GM19043 (cell line): ENCODE results near the gene PHKA2.

Experiments
- ATAC-seq: cut with Tn5 transposase; IDR thresholded peaks from one replicate; pipeline ENCODE4 v1.9.1; 2021; ENCODE audit warnings: low read depth; ENCODE audit not compliant: unreplicated experiment

The PHKA2 gene

DNA sequence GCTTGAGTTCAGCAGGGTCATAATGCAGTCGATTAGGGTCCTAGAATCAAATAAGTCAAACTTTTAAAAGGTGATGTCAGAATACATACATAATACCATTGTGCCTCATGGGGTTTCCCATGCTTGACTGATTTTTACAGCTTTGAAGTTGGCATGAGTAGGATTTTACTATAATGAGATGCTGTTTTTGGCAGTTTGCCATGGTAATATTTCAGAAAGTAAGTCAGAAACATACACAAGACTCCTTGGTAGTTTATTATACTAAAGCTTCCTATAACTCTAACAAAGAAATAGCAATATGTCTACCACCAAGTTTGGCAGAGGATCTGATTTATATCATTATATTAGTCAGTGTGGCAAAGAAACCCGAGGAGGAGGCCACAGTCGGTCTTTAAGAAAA is 45.2 kb downstream of the PHKA2 start:
- no peak for ATAC-seq

DNA sequence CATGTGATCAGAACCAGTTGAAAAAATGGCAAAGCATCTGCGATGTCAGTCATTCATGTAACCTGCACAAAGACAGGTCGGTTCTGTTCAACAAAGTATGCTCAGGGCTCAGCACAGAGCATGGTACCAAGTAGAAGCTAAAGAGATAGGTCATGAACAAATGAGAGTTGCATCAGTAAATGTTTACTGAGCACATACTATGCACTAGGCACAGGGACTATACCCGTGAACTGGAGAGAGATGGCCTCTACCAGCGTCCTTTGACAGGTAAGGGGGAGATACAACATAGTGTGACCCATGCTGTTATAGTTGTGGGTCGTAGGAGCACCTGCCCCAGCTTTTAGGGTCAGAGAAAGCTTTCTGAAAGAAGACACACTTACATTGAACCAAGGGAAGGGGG is 46.7 kb downstream of the PHKA2 start:
- ATAC-seq = no peak

DNA sequence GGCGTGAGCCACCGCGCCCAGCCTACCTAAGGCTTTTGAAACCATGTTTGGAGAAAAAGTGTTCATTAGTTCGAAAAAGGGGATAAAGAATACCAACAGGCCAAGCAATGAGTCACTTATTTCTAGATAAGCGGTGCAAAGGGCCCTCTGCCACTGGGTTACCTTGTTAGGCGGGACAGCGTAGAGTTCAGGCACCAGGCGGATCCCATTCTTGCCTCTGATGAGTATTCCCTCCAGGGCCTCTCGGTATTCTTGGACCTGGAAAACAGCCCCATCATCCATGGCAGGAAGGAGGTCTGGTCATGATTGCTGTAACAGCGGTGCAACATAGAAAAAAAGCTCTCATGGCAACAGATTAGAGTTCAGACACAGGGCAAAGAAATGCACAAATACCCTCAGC is 48.0 kb downstream of the PHKA2 start:
- ATAC-seq = no peak

DNA sequence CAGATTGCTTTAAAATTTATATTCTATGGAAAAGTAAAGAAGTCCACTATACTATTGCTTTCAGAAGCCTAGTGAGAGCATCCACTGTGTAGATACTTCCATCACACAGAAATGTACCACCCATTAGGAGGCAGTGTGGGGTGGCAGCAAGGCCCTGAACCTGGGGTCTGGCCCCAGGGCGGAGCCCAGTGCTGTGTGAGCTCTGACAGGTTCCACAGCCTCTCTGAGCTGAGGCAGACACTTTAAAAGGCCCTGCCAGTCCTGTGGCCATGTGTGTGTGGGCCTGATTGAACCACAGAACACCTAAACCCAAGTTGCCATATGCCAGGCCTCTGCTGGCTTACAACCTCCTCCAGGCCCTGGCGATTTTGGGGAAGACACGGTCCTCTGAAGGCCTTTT is 49.2 kb downstream of the PHKA2 start:
- no peak for ATAC-seq

DNA sequence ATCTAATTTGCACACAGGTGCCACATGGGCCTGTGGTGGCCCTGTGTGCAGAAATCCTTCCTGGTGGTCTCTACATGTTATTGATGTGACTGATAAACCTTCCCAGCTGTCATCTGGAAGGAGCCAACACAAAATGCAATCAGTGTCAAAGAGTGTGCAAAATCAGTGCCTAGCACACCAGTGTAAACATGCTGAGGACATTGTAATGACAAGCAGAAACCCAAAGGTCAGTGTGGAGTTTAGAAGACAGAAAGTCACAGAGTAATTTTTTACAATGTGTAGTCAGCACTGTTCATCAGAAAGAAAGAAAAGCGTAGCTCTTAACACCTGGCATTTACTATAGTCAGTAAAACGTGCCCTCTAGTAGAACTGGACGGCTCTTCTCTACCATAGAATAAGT is 50.3 kb downstream of the PHKA2 start:
- no peak for ATAC-seq

DNA sequence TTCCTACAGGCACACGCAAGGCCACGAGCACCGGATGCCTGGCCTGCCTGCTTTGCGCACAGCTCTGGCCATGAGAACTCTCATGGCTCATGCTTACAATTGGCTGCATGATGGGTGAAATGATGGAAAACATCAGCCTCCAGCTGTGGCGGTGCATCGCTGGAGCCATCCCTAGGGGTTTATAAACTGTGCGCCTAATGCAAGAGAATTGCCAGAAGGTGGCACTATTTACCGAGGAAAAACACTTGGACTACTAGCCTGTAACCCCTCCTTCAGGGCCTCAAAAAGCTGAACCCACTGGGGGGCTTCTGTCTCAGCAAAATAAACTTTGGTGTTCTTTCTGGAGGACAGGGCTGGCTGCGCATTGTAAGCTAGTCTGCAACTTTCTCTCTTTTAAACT is 51.9 kb downstream of the PHKA2 start:
- ATAC-seq = no peak

DNA sequence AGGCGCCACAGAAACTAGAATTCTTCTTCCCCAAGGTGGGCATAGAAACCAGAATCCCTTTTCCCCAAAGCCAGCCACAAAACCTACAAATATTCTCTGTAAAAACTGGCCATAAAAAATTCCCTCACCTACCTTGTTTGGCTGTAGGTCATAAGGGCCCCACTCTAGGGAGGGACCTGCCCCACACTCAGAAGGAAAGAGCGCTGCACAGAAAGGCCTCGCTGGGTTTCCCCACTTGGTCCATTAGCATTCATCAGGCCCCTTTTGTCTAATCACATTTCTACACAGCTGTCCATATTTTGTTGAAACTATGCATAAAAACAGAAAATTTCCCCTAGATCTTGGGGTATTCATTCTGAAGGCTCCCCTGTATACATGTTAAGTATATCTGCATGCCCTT is 54.1 kb downstream of the PHKA2 start:
- no peak for ATAC-seq

DNA sequence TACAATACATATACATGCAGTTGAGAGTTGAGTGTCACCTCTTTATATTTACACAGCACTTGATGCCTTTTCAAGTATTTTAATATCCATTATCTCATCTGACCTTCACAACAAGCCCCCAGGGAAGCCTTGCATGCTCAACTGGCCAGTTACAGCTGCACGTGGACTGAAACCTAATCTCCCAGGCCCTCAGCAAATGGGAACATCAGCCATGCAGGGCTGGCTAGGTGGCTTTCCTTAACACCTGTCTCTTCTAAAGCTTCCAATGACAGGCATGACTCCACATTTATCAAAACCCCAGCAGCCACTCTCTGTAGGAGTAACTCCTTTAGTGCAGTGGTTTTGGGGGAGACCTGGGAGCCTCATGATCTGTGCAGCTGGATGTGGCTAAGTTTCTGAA is 56.4 kb downstream of the PHKA2 start:
- no peak for ATAC-seq

DNA sequence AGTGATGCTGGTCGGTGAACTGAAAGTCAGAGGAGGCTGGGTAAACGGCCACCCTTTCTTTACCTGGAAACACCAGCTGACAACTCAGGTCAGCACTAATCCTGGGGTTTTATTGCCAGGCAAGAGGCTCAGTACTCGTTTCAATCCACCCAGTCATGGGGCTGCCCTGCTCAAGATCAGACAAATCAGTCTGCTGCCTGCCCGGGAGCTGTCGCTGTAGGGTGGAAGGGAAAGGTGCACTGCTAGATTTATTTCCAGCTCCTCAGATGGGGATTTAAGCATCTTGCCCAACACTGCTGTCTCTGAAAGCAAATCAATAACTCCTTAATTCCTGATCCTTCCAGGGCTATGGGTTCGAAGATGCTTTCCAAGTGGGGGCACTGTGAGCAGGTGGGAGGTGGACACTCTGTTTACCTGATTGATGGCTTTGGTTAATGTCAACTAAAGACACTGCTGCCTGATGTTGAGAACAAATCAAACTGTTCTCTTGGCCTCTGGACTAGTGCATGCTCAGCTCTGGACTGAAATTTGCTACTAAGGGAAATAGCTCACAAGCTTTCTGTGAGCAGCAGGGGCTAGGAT is 59.3 kb downstream of the PHKA2 start:
- no peak for ATAC-seq

DNA sequence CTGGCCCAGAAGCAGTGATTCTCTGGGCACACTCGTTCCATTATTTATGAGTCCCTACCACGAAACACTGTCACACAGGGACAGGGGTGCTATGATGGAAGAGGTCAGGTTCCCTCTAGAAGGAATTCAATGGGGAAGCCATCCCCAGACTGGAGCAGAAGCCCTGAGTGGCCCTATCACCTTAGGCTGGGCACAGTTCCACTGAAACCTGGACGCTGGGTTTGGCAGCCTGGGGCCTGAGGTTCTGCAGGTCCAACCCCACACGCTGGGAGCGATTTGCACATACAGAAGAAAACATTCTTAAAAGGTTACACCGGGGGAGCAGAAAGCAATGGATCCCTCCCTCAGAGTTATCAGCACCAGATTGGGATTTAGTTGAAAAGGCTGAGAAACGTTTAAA is 63.3 kb downstream of the PHKA2 start:
- ATAC-seq = no peak

DNA sequence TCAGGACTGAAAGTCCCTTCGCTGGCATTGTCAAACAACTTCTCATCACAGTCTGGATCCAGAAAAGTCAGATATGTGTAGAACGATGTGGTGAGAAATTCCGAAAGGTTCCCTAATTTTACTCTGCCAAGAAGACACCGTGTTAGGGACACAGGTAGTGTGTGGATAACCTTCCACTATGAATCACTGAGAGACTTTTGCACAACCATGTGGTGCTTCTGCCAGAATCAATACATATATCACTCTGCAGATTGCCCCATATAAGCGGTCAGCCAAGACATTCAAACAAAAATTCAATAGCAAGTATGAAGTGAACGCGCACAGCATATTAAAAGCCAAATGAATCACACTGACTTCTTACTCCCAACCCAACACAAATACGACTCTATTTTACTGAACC is 63.8 kb downstream of the PHKA2 start:
- ATAC-seq = no peak

DNA sequence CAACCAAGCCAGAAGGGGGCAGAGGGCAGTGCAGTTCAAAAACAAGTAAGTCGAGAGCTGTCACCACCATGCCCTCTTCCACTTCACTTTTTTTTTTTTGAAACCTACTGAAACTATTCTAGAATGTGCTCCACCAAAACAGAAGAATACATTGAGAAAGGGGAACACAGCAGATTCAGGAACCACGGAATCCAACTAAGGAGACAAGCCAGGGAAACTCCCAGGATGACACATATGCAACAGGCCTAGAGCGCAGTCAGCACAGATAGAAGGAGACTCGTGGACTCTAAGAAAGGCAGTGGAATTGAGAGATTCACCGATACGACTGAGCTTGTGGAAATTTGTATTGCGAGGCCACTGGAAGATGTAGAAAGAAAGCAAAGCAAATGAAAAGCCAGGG is 66.1 kb downstream of the PHKA2 start:
- no peak for ATAC-seq

DNA sequence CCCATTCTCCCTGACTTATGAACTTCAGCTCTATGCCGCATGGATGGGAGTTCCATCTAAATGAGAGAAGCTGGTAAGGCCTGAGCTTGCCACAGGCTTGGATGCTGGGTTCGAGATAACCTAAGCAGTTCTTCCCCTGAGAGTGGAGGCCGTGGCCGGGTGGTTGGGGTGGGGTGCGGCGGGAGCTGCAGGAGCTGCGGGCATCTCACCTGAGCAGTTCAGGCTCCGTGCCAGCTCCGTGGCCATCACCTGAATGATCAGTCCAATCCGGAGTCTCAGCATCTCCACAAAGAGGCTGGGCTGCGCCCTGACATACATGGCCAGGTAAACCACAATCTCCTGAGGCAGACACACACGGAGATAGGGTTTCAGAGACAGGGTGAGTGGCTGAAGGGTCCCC is 77.6 kb downstream of the PHKA2 start:
- no peak for ATAC-seq

DNA sequence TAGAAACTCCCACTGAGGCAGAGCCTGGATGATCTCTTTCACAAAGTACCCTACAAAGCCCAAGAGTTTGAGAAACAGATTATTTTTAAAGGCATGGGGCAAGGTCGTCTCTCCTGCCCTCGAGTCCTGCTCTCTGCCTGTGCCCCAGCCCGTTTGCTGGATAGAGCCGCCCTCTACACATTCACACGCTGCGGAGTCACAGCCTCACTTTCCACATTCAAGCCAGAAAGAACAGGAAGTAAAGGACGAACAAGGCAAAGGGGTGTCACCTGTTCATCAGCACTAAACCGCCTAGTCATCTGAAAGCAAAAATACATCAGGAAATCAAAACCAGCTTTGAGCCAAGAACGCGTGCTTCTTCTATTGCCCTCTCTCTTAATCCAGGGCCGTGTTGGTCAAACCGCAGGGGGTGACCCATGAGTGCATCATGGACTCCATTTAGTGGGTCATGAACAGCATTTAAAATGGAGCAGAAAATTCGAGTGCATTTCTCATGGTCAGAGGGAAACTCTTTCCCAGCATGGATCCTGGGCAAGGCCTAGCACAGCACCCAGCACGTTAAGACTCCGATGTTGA is 83.4 kb downstream of the PHKA2 start:
- ATAC-seq = no peak

DNA sequence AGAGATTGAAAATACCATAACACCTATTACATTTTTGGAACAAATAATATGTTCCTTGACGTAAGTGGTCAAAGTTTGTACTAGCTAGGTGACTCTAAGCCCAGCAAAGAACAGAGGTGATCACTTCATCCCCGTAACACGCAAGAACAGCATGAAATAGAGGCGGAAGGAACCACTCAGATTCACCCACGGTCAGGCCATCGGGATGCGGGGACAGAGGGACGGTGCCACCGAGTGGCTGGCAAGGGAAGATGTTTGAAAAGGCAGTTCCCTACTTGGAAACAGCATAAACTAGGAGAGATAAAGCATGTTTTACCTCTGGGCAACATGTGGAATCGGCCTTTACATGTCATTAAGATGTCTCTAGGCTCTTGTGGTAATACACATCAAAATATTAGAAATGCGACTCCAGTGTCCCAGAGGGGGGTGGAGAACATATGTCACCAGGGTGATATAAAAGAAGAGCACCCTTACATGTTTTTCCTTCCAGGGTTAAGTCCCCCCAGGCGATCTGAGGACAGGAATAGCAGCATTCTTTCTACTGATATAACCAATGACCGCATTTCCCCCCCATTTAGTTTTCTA is 84.0 kb downstream of the PHKA2 start:
- no peak for ATAC-seq

DNA sequence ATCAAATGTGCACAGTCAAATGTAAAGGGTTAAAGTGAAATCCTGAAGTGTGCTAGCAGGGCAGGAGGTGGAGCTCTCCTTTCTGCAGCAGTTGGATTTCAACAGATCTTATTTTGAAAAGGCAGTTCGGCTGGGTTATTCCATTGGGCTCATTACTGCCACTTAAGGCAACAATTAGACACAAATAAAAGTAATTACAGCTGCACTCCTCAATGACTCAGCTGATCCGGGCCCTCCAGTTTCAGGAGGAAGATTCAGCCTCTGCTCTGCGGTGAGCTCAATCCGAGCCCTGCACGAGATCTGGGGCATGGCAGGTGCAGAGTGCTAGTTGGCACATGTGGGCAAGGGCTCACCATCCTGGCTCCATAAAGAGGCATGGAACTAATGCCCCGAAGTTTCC is 85.4 kb downstream of the PHKA2 start:
- ATAC-seq = no peak

DNA sequence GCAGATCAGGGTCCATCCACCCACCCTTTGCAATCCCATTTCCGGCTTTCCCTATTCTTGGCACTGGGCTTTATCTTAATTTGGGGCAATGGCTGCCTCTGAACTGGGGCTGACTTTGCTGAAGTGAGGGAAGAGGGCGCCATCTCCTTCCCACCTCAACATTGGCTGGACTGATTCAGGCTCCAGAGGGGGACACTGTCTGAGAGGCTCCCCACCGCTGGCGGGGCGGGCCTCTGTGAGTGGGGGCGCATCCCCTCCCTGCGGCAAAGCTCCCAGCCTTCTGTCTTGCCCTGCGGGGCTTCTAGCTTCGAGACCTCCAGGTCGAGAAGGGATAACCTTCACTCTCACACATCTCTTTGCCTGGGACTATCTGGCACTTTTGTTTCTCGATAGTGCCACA is 85.8 kb downstream of the PHKA2 start:
- ATAC-seq = no peak

DNA sequence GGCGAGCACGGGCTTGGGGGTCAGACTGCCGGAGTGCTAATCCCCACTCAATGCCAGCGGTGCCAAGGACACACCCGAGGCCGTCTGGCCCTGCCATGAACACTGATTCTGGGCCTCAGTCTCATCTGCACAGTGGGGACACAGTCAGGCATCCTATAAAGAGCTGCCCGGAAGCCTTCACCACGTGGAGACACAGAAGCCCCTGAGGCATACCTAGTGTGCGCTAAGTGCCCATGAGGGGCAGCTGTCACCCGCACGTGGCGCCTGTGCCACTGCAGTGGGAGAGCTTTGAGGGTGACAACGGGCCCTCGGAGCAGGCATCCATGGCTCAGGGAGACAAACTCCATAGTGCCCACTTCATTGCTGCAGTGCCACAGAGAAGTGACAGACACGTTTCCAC is 86.3 kb downstream of the PHKA2 start:
- no peak for ATAC-seq

DNA sequence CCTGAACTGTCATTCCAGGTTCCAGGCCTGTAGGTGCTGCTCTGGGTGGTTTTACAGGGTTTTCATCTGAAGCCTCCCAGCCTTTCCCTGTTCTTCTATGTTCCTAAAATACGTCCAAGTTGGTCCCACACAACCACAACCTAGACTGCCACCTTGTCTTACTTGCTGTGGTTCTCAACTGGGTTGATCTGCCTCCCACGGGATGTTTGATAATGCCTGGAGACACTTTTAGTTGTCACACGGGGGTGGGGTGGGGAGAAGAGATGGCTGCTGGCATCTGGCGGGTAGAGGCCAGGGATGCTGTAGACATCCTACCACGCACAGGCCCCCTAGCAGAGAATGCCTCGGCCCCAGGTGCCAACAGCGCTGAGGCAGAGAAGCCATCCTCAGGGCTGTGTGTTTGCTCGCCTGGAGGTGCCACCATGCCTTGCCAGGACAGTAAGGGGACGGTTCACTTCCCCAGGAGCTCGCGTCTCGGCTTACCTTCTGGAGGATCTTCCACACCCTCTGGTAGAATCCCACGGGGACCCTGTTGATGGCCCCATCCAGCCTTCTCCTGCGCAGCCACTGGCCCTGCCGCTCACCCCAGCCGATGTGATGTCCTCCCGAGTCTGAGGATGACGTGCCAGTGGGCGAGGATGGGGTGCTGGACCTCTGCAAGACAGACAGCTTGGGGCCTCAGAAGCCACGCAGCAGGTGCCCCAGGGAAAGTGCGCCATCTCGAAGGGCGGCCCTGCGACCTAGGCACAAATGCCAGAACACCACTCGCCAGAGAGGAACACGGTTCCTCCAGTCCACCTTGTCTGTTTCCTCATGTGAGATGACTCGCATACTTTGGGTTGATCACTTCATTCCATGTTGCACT is 87.0 kb downstream of the PHKA2 start:
- no peak for ATAC-seq

DNA sequence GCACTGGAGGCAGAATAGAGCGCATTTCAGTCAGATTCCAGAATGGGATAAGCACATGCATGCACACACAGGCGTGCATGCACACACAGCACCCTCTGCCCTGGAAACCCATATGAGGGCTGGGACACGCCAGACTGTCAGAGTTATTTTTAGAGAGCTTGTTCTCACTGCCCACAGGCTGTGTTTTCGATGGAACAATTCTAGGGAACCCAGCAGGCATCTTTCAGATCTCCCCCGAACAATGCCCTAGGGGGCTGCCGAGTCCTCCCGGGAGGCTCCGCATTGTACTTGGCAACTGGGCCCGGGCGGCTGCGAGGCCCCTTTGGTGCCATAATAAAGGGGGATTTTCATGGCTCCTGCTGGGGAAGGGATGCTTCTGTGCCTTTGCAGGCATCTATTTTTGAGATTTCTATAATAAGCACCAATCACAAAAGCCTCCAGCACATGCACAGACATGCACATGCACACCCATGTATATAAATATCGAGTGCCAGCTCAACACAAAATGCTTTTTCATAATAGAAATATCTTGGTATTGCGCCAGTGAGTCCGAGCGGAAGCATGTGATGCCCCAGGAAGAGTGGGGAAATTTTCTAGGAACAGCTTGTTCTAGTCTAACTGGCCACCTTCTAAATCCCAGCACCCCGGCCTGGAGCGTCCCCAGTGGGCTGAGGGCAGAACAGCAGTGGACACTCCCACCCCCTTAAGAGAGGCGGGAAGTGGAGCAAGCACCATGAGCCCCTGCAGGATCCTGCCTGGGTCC is 88.5 kb downstream of the PHKA2 start:
- ATAC-seq = no peak

DNA sequence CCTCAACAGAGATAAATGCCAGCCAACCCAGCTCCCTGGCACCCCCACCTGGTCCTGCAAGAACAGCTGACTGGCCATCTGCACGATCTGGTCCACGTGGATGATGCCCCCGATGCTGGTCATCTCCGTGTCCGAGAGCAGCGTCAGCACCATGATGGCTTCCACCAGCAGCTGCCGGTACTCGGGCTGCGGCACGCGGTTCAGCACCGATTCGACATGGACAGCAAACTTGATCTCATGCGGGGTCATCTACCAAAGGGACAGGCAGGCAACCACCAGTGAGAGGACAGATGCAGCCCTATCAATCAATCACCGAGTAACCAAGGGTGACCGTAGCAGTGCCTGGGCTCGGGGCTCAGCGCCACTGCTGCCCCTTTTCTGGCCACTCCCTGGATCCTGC is 89.8 kb downstream of the PHKA2 start:
- no peak for ATAC-seq
